ENCODE measurements around the gene CNTNAP2.

Gene CNTNAP2

GRCh38 chr7:148127374-148127773 is 2010.8 kb downstream of the CNTNAP2 start:
- H3K27ac ChIP-seq (ENCODE audit: low read depth, low read length), result no peak overlapping the region
- H3K4me2 ChIP-seq (ENCODE audit: low read depth, low read length, poor library complexity, severe bottlenecking), result no peak overlapping the region
- TF ChIP-seq EZH2phosphoT487 (conservative IDR thresholded peaks at IDR 0.05; ENCODE audit: low read length), result no peak
- TF ChIP-seq, protein P1, sequence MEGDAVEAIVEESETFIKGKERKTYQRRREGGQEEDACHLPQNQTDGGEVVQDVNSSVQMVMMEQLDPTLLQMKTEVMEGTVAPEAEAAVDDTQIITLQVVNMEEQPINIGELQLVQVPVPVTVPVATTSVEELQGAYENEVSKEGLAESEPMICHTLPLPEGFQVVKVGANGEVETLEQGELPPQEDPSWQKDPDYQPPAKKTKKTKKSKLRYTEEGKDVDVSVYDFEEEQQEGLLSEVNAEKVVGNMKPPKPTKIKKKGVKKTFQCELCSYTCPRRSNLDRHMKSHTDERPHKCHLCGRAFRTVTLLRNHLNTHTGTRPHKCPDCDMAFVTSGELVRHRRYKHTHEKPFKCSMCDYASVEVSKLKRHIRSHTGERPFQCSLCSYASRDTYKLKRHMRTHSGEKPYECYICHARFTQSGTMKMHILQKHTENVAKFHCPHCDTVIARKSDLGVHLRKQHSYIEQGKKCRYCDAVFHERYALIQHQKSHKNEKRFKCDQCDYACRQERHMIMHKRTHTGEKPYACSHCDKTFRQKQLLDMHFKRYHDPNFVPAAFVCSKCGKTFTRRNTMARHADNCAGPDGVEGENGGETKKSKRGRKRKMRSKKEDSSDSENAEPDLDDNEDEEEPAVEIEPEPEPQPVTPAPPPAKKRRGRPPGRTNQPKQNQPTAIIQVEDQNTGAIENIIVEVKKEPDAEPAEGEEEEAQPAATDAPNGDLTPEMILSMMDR (IDR thresholded peaks at IDR 0.05; ENCODE audit: insufficient read depth, low read length, poor library complexity, severe bottlenecking), result no peak
- H3F3A ChIP-seq (ENCODE audit: insufficient read depth), result no peaks in the 10 kb centered on the region
- no peaks in the 10 kb centered on the region for H3K79me2 ChIP-seq (ENCODE audit: insufficient read depth, low read length)
- H4K20me1 ChIP-seq (ENCODE audit: low read depth, low read length), result no peaks in the 10 kb centered on the region
- H3K36me3 ChIP-seq (ENCODE audit: low read length), result no peaks in the 10 kb centered on the region
- H3K27me3 ChIP-seq (ENCODE audit: low read length), result no peaks in the 10 kb centered on the region
- no peaks in the 10 kb centered on the region for H3K9me3 ChIP-seq (ENCODE audit: insufficient read depth, low read length)
- no peak overlapping the region for H3K4me3 ChIP-seq (ENCODE audit: insufficient read depth, low read length, poor library complexity, severe bottlenecking)
- H3K9ac ChIP-seq (ENCODE audit: low read length), result no peak overlapping the region
- no peaks in the 10 kb centered on the region for H3K9me2 ChIP-seq (replicated peaks; ENCODE audit: insufficient read depth, low read length)
- H2AFZ ChIP-seq (ENCODE audit: low read depth, low read length, severe bottlenecking), result no peak overlapping the region

DNA sequence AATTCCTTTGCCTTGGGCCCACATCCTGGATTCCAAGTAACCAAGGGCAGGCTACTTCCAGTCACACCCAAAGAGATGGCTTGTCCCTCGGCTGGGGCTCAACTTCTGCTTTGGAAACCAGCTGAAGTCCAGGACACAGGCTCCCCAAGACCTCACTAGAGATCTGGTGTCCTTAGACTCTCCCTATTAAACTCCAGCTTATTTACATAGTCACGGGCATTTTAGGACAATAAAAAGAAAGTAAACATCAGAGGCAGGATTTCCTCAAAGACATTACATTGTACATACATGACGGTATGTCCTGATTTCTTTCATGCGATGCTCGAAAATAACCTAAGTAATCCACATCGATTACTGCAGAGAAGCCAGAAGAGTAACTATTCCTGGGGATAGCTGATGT is 2012.4 kb downstream of the CNTNAP2 start:
- H3K27ac ChIP-seq (ENCODE audit: low read depth, low read length), result no peak overlapping the region
- no peak for TF ChIP-seq EZH2phosphoT487 (conservative IDR thresholded peaks at IDR 0.05; ENCODE audit: low read length)
- TF ChIP-seq, protein P1 (IDR thresholded peaks at IDR 0.05; ENCODE audit: insufficient read depth, low read length, poor library complexity, severe bottlenecking), result no peak

GRCh38 chr7:148135116-148135515 is 2018.5 kb downstream of the CNTNAP2 start:
- Histone ChIP-seq H3K4me3 (ENCODE audit: insufficient read depth, low read length, poor library complexity, severe bottlenecking) (no peak overlapping the region), H3F3A (ENCODE audit: insufficient read depth) (no peaks in the 10 kb centered on the region), H3K27ac (ENCODE audit: low read depth, low read length) (no peak overlapping the region), H3K9me3 (ENCODE audit: insufficient read depth, low read length) (no peaks in the 10 kb centered on the region), H3K9me2 (replicated peaks; ENCODE audit: insufficient read depth, low read length) (no peaks in the 10 kb centered on the region), H3K36me3 (ENCODE audit: low read length) (no peaks in the 10 kb centered on the region), H3K9ac (ENCODE audit: low read length) (no peak overlapping the region), H4K20me1 (ENCODE audit: low read depth, low read length) (no peaks in the 10 kb centered on the region), H2AFZ (ENCODE audit: low read depth, low read length, severe bottlenecking) (no peak overlapping the region), H3K79me2 (ENCODE audit: insufficient read depth, low read length) (no peaks in the 10 kb centered on the region), H3K27me3 (ENCODE audit: low read length) (no peaks in the 10 kb centered on the region), H3K4me2 (ENCODE audit: low read depth, low read length, poor library complexity, severe bottlenecking) (no peak overlapping the region)
- TF ChIP-seq EZH2phosphoT487 (conservative IDR thresholded peaks at IDR 0.05; ENCODE audit: low read length), result no peak
- TF ChIP-seq, protein P1 (IDR thresholded peaks at IDR 0.05; ENCODE audit: insufficient read depth, low read length, poor library complexity, severe bottlenecking), result no peak

More for the DNA sequence above, 2012.4 kb downstream of the CNTNAP2 start:
- H2AFZ ChIP-seq (ENCODE audit: low read depth, low read length, severe bottlenecking), result no peak overlapping the region
- H3K4me2 ChIP-seq (ENCODE audit: low read depth, low read length, poor library complexity, severe bottlenecking), result no peak overlapping the region
- H3K27me3 ChIP-seq (ENCODE audit: low read length), result no peaks in the 10 kb centered on the region
- no peaks in the 10 kb centered on the region for H3K36me3 ChIP-seq (ENCODE audit: low read length)
- no peaks in the 10 kb centered on the region for H4K20me1 ChIP-seq (ENCODE audit: low read depth, low read length)
- H3K9ac ChIP-seq (ENCODE audit: low read length), result no peak overlapping the region
- no peaks in the 10 kb centered on the region for H3F3A ChIP-seq (ENCODE audit: insufficient read depth)
- no peaks in the 10 kb centered on the region for H3K9me2 ChIP-seq (replicated peaks; ENCODE audit: insufficient read depth, low read length)
- H3K4me3 ChIP-seq (ENCODE audit: insufficient read depth, low read length, poor library complexity, severe bottlenecking), result no peak overlapping the region
- H3K79me2 ChIP-seq (ENCODE audit: insufficient read depth, low read length), result no peaks in the 10 kb centered on the region
- H3K9me3 ChIP-seq (ENCODE audit: insufficient read depth, low read length), result no peaks in the 10 kb centered on the region
